ENCODE data around the gene CACNA2D2.

GRCh38 chr3:50388016-50388719 is 115.3 kb downstream of the CACNA2D2 start:
- TF ChIP-seq CTCF (conservative IDR thresholded peaks at IDR 0.05 in 1 of 2, IDR thresholded peaks at IDR 0.05 in 1 of 2; ENCODE audit: extremely low read depth in 1 of 2, insufficient read depth in 1 of 2, low read depth in 1 of 2, low read length in 2 of 2) (peak; percentile 10 to 61), EZH2 (IDR thresholded peaks at IDR 0.05; ENCODE audit: borderline replicate concordance, low read length) (no peak)

Data from mammary epithelial cell (primary cell).